Sigmoid colon (tissue), 7 donors: ENCODE data around the gene KAZN. TPM values are rescaled to one million over a fixed set of nuclear protein-coding genes. Genes with fewer than 3 reads are reported as not detected.

Experiments used
- DNase-seq: peaks from one replicate; pipeline ENCODE4 v3.0.0-alpha.2; 2019
- H3K27ac ChIP-seq, 4 donors: fragments of 200-600 bp; sonication (generic); one replicate each; pipeline ENCODE4 v1.5.1; 2016 to 2019; ENCODE audit warnings: mild to moderate bottlenecking in 1 of 4
- H3K27me3 ChIP-seq, 3 donors: fragments of 200-600 bp; sonication (generic); one replicate each; pipeline ENCODE4 v1.5.1; 2019; ENCODE audit warnings: mild to moderate bottlenecking in 1 of 3
- H3K36me3 ChIP-seq, 4 donors: fragments of 200-600 bp; sonication (generic); one replicate each; pipeline ENCODE4 v1.5.1; 2016 to 2019
- H3K4me1 ChIP-seq, 4 donors: fragments of 200-600 bp; sonication (generic); one replicate each; pipeline ENCODE4 v1.5.1; 2017 to 2019
- H3K4me3 ChIP-seq, 4 donors: fragments of 200-600 bp; sonication (generic); one replicate each; pipeline ENCODE4 v1.5.1; 2017 to 2019; ENCODE audit warnings: mild to moderate bottlenecking in 2 of 4, moderate library complexity in 1 of 4
- H3K9me3 ChIP-seq, 4 donors: fragments of 200-600 bp in 3 of 4; sonication (generic) in 3 of 4; one replicate each; pipeline versions ENCODE4 v1.5.1 to v1.6.1; 2013 to 2019
- EP300 ChIP-seq, 4 donors: sonication (generic); formaldehyde crosslinking; IDR thresholded peaks; one replicate each; pipeline ENCODE4 v1.6.1; 2017; ENCODE audit warnings: antibody characterized with exemption in 4 of 4
- POLR2A ChIP-seq, 2 donors: fragments of 450-650 bp; IDR thresholded peaks; one replicate each; pipeline ENCODE4 v1.6.1; 2016; ENCODE audit warnings: antibody characterized with exemption in 2 of 2, mild to moderate bottlenecking in 2 of 2, moderate library complexity in 2 of 2
- POLR2AphosphoS5 ChIP-seq, 4 donors: sonication (generic); formaldehyde crosslinking; IDR thresholded peaks; one replicate each; pipeline ENCODE4 v1.6.1; 2017; ENCODE audit warnings: antibody characterized with exemption in 4 of 4
- WGBS, 2 donors: extraction: QIAGEN DNeasy Blood & Tissue Kit; methylation state at CpG; one replicate each; pipeline ENCODE4 v1.1.7; 2013; 5-methylcytosine and 5-hydroxymethylcytosine counted together
- intact Hi-C: fragments of 100-400 bp; cut with DNase I; formaldehyde crosslinking; loops from one replicate; pipeline ENCODE4 v1.15.1; 2023
- polyA plus RNA-seq, 3 donors: library from polyadenylated mRNA; stranded (reverse); fragments of 200-250 nt; gene quantifications; one replicate each; pipeline ENCODE4 v1.2.3, GENCODE V29; 2013
- total RNA-seq, 4 donors: library from RNA; depleted of rRNA; stranded (reverse); fragments of >200 nt; gene quantifications; one replicate each; pipeline ENCODE4 v1.1.0, GENCODE V29; 2016
- TF ChIP-seq, protein P1 (sequence below), 4 experiments: fragments of 450-650 bp in 3 of 4; fragments of 200-600 bp in 1 of 4; IDR thresholded peaks; one replicate each; pipeline ENCODE4 v1.5.1; 2016 to 2019; ENCODE audit warnings: antibody characterized with exemption in 4 of 4, mild to moderate bottlenecking in 3 of 4, moderate library complexity in 2 of 4
- donor health status: healthy with polysubstance abuse.
- donor health status: Bipolar disorder and iron deficiency.
- donor health status: healthy.

KAZN gene
- total and polyA plus RNA-seq, 7 donors: 2.5 to 11.4 (median 5.6) TPM

GRCh38 chr1:14639291-14640050, 41.0 kb downstream of the KAZN start:
- H3K4me3 ChIP-seq: no peak overlapping the region
- TF ChIP-seq, protein P1, sequence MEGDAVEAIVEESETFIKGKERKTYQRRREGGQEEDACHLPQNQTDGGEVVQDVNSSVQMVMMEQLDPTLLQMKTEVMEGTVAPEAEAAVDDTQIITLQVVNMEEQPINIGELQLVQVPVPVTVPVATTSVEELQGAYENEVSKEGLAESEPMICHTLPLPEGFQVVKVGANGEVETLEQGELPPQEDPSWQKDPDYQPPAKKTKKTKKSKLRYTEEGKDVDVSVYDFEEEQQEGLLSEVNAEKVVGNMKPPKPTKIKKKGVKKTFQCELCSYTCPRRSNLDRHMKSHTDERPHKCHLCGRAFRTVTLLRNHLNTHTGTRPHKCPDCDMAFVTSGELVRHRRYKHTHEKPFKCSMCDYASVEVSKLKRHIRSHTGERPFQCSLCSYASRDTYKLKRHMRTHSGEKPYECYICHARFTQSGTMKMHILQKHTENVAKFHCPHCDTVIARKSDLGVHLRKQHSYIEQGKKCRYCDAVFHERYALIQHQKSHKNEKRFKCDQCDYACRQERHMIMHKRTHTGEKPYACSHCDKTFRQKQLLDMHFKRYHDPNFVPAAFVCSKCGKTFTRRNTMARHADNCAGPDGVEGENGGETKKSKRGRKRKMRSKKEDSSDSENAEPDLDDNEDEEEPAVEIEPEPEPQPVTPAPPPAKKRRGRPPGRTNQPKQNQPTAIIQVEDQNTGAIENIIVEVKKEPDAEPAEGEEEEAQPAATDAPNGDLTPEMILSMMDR (IDR thresholded peaks at IDR 0.05): no peak
- no peak for TF ChIP-seq EP300 (IDR thresholded peaks at IDR 0.05)
- TF ChIP-seq POLR2AphosphoS5 (IDR thresholded peaks at IDR 0.05): no peak
- TF ChIP-seq POLR2A (IDR thresholded peaks at IDR 0.05): no peak
- intact Hi-C loops: no loop called here
- peaks cover 0 to 3% (median 0%) of the 10 kb centered on the region in 3 donors for H3K27me3 ChIP-seq
- no peak overlapping the region for H3K27ac ChIP-seq
- H3K9me3 ChIP-seq: no peaks in the 10 kb centered on the region
- no peaks in the 10 kb centered on the region for H3K36me3 ChIP-seq
- no peaks in the 10 kb centered on the region for H3K4me1 ChIP-seq
- WGBS, 2 donors: 82 to 88% methylated on average over 15 of the region's 15 CpGs
- no peak for DNase-seq

DNA sequence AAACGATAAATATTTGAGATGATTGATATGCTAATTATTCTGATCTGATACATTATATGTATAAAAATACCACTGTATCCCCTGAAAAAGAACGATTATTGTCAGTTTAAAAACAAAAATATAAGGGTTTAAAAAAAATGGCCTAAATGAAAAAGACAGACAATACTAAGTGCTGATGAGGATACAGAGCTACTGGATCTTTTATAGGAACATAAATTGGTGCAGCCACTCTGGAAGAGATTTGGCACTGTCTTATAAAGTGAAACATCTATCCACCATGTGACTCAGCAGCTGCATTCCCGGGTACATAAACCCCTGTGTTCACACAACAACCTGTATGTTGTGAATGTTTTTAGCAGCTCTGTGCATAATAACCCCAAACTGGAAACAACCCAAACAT, 44.2 kb downstream of the KAZN start:
- intact Hi-C loops: no loop called here
- no peak for TF ChIP-seq EP300 (IDR thresholded peaks at IDR 0.05)
- H3K27me3 ChIP-seq: no peaks in the 10 kb centered on the region
- H3K36me3 ChIP-seq: no peaks in the 10 kb centered on the region
- WGBS, 2 donors: 87 to 94% methylated on average over 3 of the region's 3 CpGs
- no peak overlapping the region for H3K27ac ChIP-seq
- H3K9me3 ChIP-seq: peaks cover 0 to 4% (median 3%) of the 10 kb centered on the region in 4 donors
- H3K4me3 ChIP-seq: no peak overlapping the region
- H3K4me1 ChIP-seq: no peaks in the 10 kb centered on the region
- DNase-seq: no peak

DNA sequence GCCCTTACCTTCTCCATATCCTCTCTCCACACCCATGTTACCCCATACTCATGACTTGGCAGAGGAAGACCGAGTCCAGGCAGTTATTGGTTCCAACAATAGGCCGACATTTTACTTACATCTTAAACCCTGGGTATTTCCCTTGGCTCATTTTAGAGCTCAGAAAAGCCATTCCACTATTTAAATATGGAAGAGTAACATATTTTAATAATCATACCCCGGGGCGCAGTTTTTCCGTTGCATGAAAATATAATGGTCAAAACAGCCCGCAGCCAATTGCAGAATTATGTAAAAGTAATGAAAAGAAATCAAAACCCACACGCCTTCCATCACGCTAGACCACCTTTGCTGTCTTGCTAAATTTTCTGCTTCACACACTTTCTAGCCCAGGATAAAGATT, 48.5 kb downstream of the KAZN start:
- H3K4me1 ChIP-seq: no peaks in the 10 kb centered on the region
- intact Hi-C loops: no loop called here
- WGBS, 2 donors: 90 to 95% methylated on average over 8 of the region's 8 CpGs

GRCh38 chr1:14647777-14648176, 49.3 kb downstream of the KAZN start:
- intact Hi-C loops: no loop called here
- 62 to 67% methylated on average over 3 of the region's 3 CpGs for WGBS, 2 donors

More for the DNA sequence above, 48.5 kb downstream of the KAZN start:
- DNase-seq: no peak
- H3K4me3 ChIP-seq: no peak overlapping the region
- TF ChIP-seq POLR2A (IDR thresholded peaks at IDR 0.05) (no peak), EP300 (IDR thresholded peaks at IDR 0.05) (no peak), POLR2AphosphoS5 (IDR thresholded peaks at IDR 0.05) (no peak)
- TF ChIP-seq, protein P1 (IDR thresholded peaks at IDR 0.05): no peak
- peaks cover 0 to 4% (median 3%) of the 10 kb centered on the region in 4 donors for H3K9me3 ChIP-seq
- no peaks in the 10 kb centered on the region for H3K36me3 ChIP-seq
- no peak overlapping the region for H3K27ac ChIP-seq
- H3K27me3 ChIP-seq: no peaks in the 10 kb centered on the region

DNA sequence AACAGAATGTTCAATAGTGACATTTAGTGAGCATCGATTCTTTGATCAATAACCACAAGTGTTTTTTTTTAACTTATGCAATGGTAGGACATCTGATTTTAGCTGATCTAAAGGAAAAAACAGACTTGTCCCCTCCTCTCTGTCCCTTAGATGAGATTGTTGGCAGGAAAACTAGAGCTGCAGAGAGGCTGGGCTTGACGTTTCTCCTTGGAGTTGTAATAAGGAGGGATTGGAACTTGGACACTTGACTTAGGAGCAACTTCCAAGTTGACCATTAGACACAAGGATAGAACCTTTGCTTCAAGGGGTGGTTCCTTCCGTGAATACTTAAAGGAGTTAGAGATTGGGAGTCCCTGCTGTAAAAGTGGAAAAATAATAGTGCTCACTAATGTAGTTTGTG, 49.9 kb downstream of the KAZN start:
- WGBS, 2 donors: 69 to 73% methylated on average over 3 of the region's 3 CpGs
- H3K36me3 ChIP-seq: no peaks in the 10 kb centered on the region
- no peaks in the 10 kb centered on the region for H3K4me1 ChIP-seq
- no peak overlapping the region for H3K27ac ChIP-seq
- peaks cover 0 to 4% (median 3%) of the 10 kb centered on the region in 4 donors for H3K9me3 ChIP-seq
- TF ChIP-seq EP300 (IDR thresholded peaks at IDR 0.05): no peak
- TF ChIP-seq POLR2A (IDR thresholded peaks at IDR 0.05): no peak
- TF ChIP-seq, protein P1 (IDR thresholded peaks at IDR 0.05): no peak
- TF ChIP-seq POLR2AphosphoS5 (IDR thresholded peaks at IDR 0.05): no peak
- no peak for DNase-seq
- H3K4me3 ChIP-seq: no peak overlapping the region
- intact Hi-C loops: no loop called here
- H3K27me3 ChIP-seq: no peaks in the 10 kb centered on the region

More at GRCh38 chr1:14647777-14648176, 49.3 kb downstream of the KAZN start:
- no peaks in the 10 kb centered on the region for H3K27me3 ChIP-seq
- H3K9me3 ChIP-seq: peaks cover 0 to 4% (median 3%) of the 10 kb centered on the region in 4 donors
- no peaks in the 10 kb centered on the region for H3K4me1 ChIP-seq
- H3K4me3 ChIP-seq: no peak overlapping the region
- DNase-seq: no peak
- H3K27ac ChIP-seq: no peak overlapping the region
- TF ChIP-seq, protein P1 (IDR thresholded peaks at IDR 0.05): no peak
- TF ChIP-seq EP300 (IDR thresholded peaks at IDR 0.05): no peak
- no peak for TF ChIP-seq POLR2A (IDR thresholded peaks at IDR 0.05)
- TF ChIP-seq POLR2AphosphoS5 (IDR thresholded peaks at IDR 0.05): no peak
- no peaks in the 10 kb centered on the region for H3K36me3 ChIP-seq
